ENCODE measurements around the gene MEOX2.

MEOX2 gene

DNA sequence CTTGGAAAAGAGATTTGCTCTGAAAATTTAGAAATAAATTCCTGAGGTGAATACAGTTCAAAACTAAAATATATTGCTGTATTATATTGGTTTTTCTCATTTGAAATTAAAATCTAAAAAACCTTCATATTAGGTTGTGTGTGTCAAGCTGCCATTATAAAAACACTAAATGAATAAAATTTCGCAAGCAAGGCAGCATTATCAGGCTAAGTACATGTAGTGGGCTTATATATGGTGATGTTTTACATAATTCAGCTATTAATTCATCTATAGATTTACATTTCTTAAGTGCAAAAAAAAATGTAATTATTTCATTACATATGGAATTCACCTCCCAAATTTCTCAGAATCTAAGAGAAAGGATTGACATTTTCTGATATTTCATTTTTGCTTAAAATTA is 5.3 kb downstream of the MEOX2 start:
- no peak for DNase-seq (ENCODE audit: low read depth)

- no peak for DNase-seq (ENCODE audit: low read depth)
Observed at GRCh38 chr7:15680446-15680845, 6.0 kb downstream of the MEOX2 start.

GRCh38 chr7:15679306-15679705 is 7.2 kb downstream of the MEOX2 start:
- no peak for DNase-seq (ENCODE audit: low read depth)

GRCh38 chr7:15678653-15679052 is 7.8 kb downstream of the MEOX2 start:
- no peak for DNase-seq (ENCODE audit: low read depth)

GRCh38 chr7:15675379-15675778 is 11.1 kb downstream of the MEOX2 start:
- no peak for DNase-seq (ENCODE audit: low read depth)

DNA sequence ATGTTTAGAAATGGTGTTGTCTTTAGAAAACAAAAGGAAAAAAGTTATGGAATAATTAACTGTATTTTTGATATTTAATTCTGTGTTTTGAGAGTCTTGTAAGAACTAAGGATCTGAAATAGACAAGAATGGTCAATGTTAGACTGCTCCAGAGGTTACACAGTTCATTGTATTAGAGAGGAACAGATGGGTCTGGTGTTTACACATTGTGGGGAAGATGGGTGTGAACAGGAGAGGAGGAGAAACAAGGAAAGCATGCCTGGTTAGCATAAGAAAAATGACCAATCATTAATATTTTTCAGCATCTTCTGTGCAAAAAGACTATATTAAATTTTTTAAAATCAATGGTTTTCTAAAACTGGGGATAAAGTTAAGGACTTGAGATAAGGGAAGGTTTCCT is 11.9 kb downstream of the MEOX2 start:
- no peak for DNase-seq (ENCODE audit: low read depth)

- DNase-seq (ENCODE audit: low read depth), result no peak
Observed at GRCh38 chr7:15669443-15670090, 16.9 kb downstream of the MEOX2 start.

DNA sequence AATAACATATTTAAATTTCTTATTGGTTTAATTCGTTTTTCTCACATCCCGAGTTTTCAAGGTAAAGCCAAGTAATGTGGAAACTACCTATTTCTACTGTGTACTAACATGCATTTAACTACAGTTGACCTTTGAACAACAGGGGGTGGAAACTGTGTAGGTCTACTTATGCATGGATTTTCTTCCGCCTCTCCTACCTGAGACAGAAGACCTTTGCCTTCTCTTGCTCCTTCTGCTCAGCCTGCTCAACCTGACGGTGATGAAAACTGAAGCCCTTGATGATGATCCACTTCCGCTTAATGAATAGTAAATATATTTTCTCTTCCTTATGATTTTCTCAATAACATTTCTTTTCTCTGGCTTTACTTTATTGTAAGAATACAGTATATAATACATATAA is 18.5 kb downstream of the MEOX2 start:
- DNase-seq (ENCODE audit: low read depth), result no peak

DNA sequence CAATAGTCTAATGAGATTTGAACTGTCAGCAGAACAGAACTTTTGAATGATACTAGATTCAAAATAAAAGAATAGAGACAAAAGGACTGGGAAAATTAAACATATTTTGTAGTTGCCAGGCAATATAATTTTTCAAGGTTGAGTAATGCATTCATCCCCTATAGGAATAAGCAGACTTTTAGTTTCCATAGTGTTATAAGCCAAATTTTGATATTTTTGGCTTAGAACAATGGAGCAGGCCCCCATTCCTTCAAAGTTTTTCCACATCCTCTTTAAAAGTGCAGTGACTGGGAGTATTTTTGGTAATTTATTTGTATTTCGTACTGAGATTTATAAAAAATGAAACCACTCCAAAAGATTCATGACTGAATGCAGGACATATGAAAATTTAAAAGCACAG is 24.0 kb downstream of the MEOX2 start:
- DNase-seq (ENCODE audit: low read depth), result no peak

GRCh38 chr7:15658247-15658646 is 28.2 kb downstream of the MEOX2 start:
- no peak for DNase-seq (ENCODE audit: low read depth)

DNA sequence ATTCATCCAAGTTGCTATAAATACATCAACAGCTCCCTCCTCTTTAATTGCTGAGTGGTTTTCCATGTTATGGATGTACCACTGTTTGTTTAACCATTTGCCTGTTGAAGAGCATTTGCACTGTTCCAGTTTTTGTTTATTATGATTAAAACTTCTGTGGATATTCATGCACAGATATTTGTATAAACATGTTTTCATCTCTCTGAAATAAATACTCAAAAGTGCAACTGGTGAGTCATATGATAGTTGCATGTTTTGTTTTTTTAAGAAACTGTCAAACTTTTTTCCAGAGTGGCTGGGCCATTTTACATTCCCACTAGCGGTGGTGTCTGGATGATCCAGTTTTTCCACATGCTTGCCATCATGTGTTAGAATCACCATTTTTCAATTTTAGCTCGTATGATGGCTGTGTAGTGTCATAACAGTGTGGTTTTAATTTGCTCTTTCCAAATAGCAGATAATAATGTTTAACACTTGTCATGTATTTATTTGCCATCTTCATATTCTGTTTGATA is 33.6 kb downstream of the MEOX2 start:
- DNase-seq (ENCODE audit: low read depth), result no peak

DNA sequence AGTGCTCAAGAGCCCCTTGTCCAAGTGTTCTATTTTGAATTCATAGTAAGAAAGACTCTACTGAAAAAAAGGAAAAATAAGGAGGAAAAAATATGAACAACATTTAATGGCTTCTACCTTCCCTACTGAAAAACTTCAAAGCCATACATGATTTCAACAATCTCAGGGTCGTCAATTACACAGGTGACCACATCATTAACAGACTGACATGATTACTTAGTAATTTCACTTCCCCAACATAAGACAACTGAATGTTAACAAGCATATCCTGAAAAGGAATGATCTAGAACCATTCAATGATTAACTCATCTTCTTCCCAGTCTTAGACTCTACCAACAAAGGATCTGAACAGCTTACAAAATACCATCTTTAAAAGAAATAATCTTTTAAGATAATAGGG is 34.8 kb downstream of the MEOX2 start:
- no peak for DNase-seq (ENCODE audit: low read depth)

DNA sequence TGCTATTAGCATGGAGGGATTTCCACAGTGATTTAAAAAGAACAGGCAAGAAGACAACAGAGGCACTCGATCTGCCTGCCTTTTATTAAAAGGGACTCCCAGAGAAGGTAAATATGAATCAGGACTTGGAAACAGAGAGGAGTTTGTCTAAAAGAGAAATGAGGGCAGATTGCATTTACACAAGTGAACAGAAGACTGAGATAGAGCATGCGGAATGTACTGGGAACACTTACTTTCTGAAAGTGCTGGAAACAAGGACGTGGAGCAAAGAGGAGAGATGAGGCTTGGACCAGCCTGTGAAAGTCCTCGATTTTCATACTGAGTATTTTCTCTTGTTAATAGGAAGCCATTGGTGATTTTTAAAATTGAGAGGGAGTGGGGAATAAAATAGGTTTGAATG is 35.7 kb downstream of the MEOX2 start:
- DNase-seq (ENCODE audit: low read depth), result no peak

- DNase-seq (ENCODE audit: low read depth), result no peak
Observed at GRCh38 chr7:15648461-15648961, 38.0 kb downstream of the MEOX2 start.

DNA sequence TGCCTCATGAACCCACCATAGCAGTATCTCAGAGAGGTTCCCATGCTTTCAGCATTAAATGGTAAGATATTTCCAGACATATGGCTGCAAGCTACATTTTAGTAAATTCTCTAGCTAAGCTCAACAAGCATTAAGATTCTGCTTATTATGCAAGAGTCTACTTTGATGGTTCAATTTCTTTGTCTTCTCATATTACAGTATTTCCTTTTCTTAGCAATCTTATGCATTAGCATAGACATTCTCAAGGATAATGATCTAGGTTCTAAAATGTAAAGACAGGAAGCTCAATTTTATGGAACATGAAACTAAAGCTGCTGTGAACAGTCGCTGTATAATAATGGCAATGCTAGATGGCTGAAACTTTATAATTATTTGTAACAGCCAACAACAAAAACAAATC is 39.2 kb downstream of the MEOX2 start:
- DNase-seq (ENCODE audit: low read depth), result no peak

DNA sequence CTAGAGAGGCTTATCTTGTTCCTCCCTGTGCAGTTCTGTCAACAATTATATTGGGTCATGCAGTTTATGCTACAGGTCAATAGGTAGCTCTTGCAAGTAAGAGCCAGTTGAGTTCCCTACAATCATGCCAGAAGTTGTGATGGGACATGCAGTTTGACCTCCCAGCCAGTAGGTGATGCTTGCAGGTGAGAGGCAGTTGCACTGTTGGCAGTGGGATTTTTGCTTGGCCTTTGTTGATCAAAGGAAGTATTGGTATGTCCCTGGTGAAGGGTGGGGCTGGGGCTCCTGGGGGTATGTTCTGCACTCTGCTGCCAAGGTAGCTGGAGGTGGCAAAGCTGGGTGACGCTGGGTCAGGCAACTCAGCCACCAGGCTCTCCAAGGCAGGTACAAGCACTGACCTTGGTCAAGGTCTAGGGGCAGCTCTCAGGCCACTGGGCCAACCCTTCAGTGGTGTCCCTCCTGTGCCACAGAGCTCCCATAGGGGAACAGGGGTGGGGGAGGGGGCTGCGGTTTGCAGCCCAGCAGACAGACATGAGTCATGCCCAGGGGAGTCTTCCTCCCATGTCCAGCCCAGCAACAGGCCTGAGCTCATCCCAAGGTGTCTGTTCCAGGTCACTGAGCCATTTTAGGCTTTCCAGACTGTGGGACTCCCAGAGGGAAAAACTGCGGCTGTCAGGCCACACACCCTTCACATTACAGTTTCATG is 43.3 kb downstream of the MEOX2 start:
- no peak for DNase-seq (ENCODE audit: low read depth)

DNA sequence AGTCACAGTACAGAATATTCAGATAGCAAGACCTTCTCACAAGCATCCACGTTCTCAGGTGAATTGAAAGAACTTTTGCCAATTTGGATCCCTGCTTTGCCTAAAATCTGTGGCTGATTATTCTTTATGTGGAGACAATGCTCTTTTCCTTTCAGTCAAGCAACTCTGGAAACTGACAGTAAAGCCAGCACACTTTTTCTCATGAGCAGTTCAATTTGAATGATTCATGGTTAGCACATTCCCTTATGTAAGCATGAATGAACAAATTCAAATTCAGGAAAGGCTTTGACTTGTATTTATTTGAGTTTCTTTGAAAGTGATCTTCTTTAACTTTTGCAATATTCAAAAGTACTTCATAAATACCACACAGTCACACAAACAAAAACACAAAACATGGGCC is 57.6 kb downstream of the MEOX2 start:
- no peak for DNase-seq (ENCODE audit: low read depth)

GRCh38 chr7:15626041-15626440 is 60.4 kb downstream of the MEOX2 start:
- no peak for DNase-seq (ENCODE audit: low read depth)

GRCh38 chr7:15625466-15625865 is 61.0 kb downstream of the MEOX2 start:
- no peak for DNase-seq (ENCODE audit: low read depth)

- DNase-seq (ENCODE audit: low read depth), result no peak
Observed at GRCh38 chr7:15621468-15621867, 65.0 kb downstream of the MEOX2 start.

GRCh38 chr7:15620491-15621185 is 65.8 kb downstream of the MEOX2 start:
- no peak for DNase-seq (ENCODE audit: low read depth)

GRCh38 chr7:15618275-15618674 is 68.2 kb downstream of the MEOX2 start:
- DNase-seq (ENCODE audit: low read depth), result no peak

GRCh38 chr7:15612205-15612604 is 74.3 kb downstream of the MEOX2 start:
- no peak for DNase-seq (ENCODE audit: low read depth)

Measured in activated T-helper 1 cell treated with Interleukin-2 at 50 U/mL for 16 hours (primary cell).